Activated T-cell treated with anti-CD3 and anti-CD28 coated beads, Interleukin-2, amount 50 U/mL, for 48 hours (primary cell): Measurements from ENCODE around the gene DGKQ.
"Not testable (repeated sequence)": the region's sequence is repeated elsewhere in the genome, so short reads cannot be mapped to it uniquely, and the experiment has no call there.

Source experiments
- DNase-seq, 2 experiments: peaks; one replicate each; pipeline ENCODE4 v3.0.0-alpha.2; 2020

The DGKQ gene

DNA sequence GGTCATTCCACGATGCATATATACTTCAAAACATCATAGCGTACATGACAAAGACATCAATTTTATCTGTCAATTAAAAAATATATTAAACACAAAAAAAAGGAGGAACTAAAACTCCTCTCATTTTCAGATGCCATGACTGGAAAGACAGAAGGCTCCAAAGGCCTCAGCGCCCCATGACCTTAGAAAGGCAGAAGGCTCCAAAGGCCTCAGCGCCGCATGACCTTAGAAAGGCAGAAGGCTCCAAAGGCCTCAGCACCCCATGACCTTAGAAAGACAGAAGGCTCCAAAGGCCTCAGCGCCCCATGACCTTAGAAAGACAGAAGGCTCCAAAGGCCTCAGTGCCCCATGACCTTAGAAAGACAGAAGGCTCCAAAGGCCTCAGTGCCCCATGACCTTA lies 54.8 kb downstream of the DGKQ start:
- DNase-seq = not testable (repeated sequence)

DNA sequence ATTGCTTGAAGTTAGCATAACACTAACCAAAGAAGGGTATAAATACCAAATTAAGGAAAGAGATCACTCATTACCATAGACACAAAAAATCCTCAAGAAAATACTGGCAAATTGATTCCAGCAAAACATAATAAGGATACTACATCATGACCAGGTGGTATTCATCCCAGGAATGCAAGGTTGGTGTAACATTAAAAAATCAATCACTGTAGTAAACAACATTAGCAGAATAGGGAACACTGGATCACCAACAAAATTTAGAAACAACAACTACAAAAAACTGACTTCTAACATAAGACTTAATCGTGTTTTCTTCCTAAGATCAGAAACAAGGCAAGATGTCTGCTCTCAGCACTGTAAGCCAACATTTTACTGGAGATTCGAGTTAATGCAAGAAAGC lies 55.4 kb downstream of the DGKQ start:
- no peak for DNase-seq

DNA sequence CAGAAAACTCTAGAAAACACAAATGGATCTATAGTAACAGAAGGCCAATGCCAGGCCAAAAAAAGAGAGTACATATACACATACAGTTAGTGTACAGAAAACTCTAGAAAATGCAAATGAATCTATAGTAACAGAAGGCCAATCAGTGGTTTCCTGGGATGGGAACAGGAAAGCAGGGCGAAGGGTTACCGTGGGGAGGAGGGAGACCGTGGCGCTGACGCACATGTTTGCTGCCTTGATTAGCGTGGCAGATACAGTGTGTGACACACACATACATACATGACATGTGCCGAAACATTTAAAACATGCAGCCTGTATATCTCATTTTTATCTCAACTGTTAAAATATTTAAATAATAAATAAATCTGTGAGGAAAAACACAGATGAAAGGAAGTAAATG lies 55.9 kb downstream of the DGKQ start:
- no peak for DNase-seq

DNA sequence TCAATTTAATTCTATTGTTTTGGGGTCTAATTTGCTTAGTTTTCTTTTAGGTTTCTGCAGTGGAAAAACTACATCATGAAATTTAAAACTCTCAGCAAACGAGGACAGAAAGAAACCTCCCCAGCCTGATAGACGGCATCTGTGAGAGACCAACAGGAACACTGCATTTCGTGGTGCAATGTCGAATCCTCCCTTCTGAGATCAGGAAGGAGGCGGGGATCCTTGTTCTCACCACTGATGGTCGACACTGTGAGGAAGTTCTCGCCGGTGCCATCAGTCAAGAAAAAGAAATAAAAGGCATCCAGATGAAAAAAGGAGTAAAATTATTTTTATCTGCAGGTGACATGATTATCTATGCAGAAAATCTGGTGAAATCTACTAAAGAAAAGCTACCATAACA lies 57.8 kb downstream of the DGKQ start:
- DNase-seq = no peak

DNA sequence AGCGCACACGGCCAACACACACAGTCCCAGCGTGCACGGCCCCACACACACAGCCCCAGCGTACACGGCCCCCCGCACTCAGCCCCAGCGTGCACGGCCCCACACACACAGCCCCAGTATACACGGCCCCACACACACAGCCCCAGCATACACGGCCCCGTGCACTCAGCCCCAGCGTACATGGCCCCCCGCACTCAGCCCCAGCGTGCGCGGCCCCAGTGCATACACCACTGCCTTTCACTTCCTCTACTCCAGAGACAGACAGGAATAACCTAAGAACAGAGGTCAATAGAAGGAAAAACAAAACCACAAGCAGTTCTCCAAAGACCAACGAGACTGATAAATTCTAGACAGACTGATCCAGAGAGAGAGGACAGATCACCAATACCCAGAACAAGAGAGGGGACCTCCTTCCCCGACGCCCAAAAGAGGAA lies 58.3 kb downstream of the DGKQ start:
- no peak for DNase-seq

DNA sequence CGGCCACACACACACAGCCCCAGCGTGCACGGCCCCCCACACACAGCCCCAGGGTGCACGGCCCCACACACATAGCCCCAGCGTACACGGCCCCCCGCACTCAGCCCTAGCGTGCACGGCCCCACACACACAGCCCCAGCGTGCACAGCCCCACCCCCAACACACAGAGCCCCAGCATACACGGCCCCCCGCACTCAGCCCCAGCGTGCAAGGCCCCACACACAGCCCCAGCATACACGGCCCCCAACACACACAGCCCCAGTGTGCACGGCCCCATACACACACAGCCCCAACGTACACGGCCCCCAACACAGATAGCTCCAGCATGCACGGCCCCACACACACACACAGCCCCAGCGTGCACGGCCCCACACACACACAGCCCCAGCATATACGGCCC lies 58.8 kb downstream of the DGKQ start:
- DNase-seq = no peak

DNA sequence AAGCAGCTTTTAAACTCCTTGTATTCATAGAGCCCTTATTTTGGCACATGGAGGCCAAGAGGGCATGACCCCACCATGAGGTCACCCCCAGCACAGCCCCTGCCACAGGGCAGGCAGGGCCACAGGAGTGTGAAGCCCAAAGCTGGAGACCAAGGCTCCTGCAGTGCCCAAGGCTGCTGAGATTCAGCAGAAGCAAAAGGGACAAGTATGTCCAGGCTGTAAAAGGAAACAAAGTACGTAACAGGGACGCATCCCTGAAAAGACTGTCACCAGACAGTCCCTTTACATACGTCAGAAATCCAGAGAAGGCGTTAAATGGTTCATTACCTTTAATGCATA lies 60.1 kb downstream of the DGKQ start:
- DNase-seq = no peak

DNA sequence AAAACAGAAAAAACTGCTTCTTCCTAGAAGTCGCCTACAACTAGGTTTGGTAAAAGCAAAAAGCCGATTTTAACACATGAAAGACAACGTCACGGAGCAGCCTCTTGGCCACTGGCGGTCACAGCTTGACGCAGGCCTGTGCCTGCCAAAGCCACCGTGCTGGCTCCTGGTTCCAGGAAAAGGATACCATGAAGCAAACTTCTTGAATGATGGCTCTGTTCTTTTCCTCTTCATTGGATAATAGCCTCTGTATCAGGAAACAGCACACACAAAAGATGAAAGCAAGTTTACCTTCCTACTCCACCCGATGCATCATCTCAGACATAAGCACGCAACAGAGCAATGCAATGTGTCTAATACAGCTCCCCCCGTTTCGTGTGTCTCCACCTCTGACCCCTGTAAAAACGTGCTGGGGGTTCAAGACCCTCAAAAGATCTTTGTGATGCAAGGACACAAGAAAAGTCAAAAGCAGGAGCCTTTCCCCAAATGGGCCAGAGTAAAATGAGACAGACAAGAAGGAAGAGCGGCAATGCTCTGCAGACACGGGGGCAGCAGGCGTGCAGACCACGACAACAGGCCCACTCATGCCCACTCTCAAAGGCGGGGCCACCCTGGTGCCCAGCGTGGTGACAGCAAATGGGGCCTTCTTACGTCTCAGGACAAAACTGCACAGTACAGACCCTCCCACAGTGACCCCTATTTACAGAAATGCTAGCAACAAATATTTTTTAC lies 60.7 kb downstream of the DGKQ start:
- no peak for DNase-seq

DNA sequence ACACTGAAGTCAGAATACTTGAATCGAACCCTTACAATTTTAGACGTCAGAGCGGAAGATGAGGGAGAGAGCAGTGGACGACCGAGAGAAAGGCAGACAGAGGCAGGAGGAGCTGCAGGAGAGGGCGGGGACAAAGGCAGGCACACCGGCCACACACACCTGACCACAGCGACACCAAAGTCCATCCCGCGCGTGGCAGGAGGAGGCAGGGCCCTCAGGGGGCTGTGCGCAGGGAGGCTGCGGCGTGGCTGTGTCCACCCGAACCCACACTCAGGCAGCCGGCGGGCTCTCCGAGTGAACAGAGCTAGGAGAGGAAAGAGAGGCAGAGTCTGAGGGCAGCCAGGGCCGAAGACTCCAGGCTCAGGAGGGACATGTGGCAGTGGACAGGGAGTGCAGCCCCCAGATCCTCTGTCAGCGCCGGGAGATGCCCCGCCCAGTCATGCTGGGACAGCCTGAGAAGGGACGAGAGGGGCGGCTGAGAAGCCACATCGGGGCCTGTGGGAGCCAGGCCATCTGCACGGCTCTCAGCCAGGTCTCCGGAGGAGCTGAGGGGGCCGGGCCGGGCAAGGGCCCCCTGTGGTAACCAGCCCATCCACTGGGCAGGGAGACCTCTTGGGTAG lies 61.4 kb downstream of the DGKQ start:
- no peak for DNase-seq

DNA sequence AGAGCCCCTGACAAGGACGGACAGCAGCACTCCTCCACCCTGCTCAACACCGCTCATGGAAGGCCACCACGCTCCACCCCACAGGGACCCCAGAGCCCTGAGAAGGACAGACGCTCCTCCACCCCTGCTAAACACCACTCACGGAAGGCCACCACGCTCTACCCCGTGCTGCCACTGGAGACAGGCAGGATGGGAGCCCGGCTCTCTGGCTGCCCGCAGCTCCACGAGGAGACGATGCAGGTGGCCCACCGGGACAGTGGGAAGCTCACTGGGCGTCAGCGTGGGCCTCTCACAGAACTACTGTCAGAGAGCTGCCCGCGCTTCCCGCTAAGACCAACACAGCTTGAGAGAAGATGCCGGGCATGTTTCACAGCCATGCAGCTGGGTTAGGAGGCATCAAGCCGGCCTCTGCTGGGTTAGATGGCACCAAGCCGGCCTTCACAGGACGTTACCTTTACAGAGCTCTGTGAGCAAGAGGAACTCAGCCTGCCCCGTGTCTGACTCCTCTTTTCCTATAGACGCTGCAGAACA lies 62.1 kb downstream of the DGKQ start:
- no peak for DNase-seq

DNA sequence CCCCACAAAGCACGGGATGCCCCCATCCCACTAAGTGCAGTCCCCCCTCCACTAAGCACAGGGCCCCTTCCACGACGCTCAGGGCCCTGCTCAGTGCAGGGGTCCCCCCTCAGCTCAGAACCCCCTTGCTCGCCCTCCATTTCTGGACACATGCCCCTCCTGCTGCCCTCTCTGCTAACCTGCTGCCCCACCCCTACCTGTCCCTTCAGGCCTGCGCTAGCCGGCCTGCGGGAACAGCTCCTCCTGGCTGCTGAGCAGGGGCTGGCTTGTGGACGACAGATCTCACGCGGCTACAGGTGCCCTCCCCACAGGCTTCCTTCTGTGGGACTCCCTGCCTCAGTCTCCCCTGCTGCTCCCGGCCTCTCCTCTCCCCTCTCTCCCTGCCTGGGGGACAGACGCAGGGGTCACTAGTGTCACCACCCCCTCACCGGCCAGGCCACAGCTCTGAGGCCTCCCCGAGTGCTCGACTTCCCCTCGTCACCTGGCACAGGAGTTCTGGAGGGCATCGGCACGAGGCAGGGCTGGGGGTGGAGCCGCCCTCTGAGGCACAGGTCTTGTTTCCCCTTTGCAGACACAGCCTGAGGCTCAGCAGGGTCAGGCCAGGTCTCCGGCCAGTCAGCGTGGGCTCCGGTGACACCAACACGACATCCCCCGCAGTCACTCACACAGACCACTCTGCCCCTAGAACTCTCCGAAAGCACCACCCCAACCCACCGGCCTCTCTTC lies 62.8 kb downstream of the DGKQ start:
- no peak for DNase-seq

DNA sequence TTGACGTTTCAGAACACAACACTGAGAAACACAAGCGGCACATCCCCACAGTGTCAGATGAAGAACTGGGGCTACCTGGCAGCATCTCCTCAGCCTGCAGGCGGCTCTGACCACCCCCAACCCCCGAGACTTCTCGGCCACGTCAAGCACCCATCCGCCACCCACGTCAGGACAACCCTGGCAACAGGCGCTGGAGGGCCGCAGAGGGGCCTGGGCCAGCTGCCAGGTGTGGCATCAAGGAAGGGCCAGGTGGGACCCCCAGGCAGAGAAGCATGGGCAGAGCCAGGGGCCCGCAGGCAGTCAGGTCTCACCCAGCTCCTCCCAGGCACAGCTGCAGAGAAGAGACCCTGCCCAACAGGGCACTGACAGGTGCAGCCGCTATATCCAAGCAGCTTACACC lies 63.5 kb downstream of the DGKQ start:
- DNase-seq = no peak

DNA sequence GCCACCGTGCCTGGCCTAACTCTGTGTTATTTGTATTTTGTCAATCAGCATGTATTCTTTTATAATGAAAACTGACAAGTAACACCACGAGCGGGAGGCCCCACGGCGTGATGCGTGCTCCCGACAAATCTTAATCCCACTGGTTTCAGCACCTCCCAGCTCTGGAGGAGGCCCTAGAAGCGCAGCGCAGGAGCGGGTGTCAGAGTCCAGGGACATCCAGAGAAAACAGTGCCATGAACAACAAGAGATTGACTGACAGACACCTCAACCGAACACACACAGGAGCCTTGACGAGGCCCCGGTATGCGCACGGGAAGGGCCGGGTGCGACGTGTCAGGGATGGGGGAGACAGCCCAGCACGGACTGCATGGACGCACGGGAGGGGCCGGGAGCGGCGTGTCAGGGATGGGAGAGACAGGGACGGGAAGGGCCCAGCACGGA lies 64.2 kb downstream of the DGKQ start:
- no peak for DNase-seq
